ENCODE data around the gene ZWILCH. TPM values are rescaled to one million over a fixed set of nuclear protein-coding genes. Genes with fewer than 3 reads are reported as not detected.

The ZWILCH gene
- total RNA-seq, 2 donors from 2014 or later = 6.1 to 11.4 TPM

DNA sequence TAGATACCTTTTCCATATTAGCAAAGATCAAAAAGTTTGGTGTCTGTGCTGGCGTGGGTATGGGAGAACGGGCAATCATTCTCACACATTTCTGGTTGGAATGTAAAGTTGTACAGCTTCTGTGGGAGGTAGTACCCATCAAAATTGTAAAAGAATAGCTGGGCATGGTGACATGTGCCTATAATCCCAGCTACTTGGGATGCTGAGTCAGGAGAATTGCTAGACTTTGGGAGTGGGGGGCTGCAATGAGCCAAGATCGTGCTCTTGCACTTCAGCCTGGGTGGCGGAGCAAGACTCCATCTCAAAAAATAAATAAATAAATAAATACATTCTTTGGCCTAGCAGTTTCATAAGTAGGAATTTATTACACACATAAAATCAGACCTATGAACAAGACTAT, 37.8 kb downstream of the ZWILCH start:
- WGBS = 98% methylated on average over 4 of the region's 4 CpGs

DNA sequence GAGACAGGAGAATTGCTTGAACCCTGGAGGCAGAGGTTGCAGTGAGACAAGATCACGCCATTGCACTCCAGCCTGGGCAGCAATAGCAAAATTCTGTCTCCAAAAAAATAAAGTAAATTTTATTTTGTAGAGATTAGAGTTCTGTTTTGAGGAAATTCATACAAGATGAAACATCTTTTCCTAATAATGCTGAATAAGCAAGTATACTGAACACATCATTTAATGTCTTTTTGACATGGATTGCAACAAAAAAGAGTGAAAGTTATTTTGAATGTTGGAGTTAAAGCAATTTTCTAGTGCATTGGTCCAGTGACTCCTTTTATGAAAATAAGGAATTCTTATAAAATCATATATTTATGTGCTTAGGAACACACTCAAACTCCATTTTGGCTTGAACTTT, 40.1 kb downstream of the ZWILCH start:
- Histone ChIP-seq H3K4me3 (no peak overlapping the region), H3K27me3 (replicated peaks; ENCODE audit: insufficient read depth) (no peaks in the 10 kb centered on the region), H3K27ac (no peak overlapping the region), H3K9me3 (no peaks in the 10 kb centered on the region), H3K4me1 (replicated peaks) (no peaks in the 10 kb centered on the region), H3K36me3 (no peaks in the 10 kb centered on the region)
- 91% methylated on average over 1 of the region's 1 CpG for WGBS
- intact Hi-C loops (cut with DNase I) = no loop called here
- no peak for TF ChIP-seq POLR2AphosphoS5 (IDR thresholded peaks at IDR 0.05)
- TF ChIP-seq CTCF (IDR thresholded peaks at IDR 0.05) = no peak
- TF ChIP-seq POLR2A (IDR thresholded peaks at IDR 0.05) = no peak
- DNase-seq (ENCODE audit: low spot score) = no peak

More for the DNA sequence above, 37.8 kb downstream of the ZWILCH start:
- intact Hi-C loops (cut with DNase I) = no loop called here
- Histone ChIP-seq H3K27me3 (replicated peaks; ENCODE audit: insufficient read depth) (no peaks in the 10 kb centered on the region), H3K4me1 (replicated peaks) (no peaks in the 10 kb centered on the region), H3K9me3 (no peaks in the 10 kb centered on the region), H3K27ac (no peak overlapping the region), H3K4me3 (no peak overlapping the region), H3K36me3 (no peaks in the 10 kb centered on the region)
- no peak for DNase-seq (ENCODE audit: low spot score)
- TF ChIP-seq POLR2AphosphoS5 (IDR thresholded peaks at IDR 0.05) (no peak), CTCF (IDR thresholded peaks at IDR 0.05) (no peak), POLR2A (IDR thresholded peaks at IDR 0.05) (no peak)

DNA sequence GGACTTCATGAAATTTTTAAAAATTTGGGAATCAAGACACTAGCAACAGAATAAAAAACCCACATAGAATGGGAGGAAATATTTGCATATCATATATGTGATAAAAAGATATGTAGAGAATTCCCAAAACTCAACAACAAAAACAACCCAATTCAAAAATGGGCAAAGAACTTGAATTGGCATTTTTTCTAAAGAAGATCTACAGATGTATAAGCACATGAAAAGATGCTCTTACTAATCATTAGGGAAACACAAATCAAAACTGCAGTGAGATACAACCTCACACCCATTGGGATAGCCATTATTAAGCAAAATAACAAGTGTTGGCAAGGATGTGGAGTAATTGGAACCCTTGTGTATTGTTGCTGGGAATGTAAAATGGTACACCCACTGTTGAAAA, 50.6 kb downstream of the ZWILCH start:
- TF ChIP-seq POLR2AphosphoS5 (IDR thresholded peaks at IDR 0.05) (no peak), POLR2A (IDR thresholded peaks at IDR 0.05) (no peak), CTCF (IDR thresholded peaks at IDR 0.05) (no peak)
- DNase-seq (ENCODE audit: low spot score) = no peak
- intact Hi-C loops (cut with DNase I) = no loop called here
- no peaks in the 10 kb centered on the region for H3K27me3 ChIP-seq (replicated peaks; ENCODE audit: insufficient read depth)
- no peak overlapping the region for H3K4me3 ChIP-seq
- no peaks in the 10 kb centered on the region for H3K4me1 ChIP-seq (replicated peaks)
- no peaks in the 10 kb centered on the region for H3K36me3 ChIP-seq
- H3K9me3 ChIP-seq = no peaks in the 10 kb centered on the region
- H3K27ac ChIP-seq = no peak overlapping the region

- H3K27ac ChIP-seq = no peak overlapping the region
- H3K27me3 ChIP-seq (replicated peaks; ENCODE audit: insufficient read depth) = no peaks in the 10 kb centered on the region
- intact Hi-C loops (cut with DNase I) = no loop called here
- no peaks in the 10 kb centered on the region for H3K9me3 ChIP-seq
- H3K4me3 ChIP-seq = no peak overlapping the region
- no peaks in the 10 kb centered on the region for H3K4me1 ChIP-seq (replicated peaks)
- DNase-seq (ENCODE audit: low spot score) = no peak
- no peaks in the 10 kb centered on the region for H3K36me3 ChIP-seq
- WGBS = 97% methylated on average over 6 of the region's 6 CpGs
- TF ChIP-seq POLR2AphosphoS5 (IDR thresholded peaks at IDR 0.05) = no peak
These were observed 53.1 kb downstream of the ZWILCH start for GRCh38 chr15:66558271-66558670.

GRCh38 chr15:66560856-66561525, 55.9 kb downstream of the ZWILCH start:
- no peak for DNase-seq (ENCODE audit: low spot score)
- 90% methylated on average over 18 of the region's 18 CpGs for WGBS
- Histone ChIP-seq H3K4me3 (no peak overlapping the region), H3K36me3 (no peaks in the 10 kb centered on the region), H3K27me3 (replicated peaks; ENCODE audit: insufficient read depth) (no peaks in the 10 kb centered on the region), H3K4me1 (replicated peaks) (no peaks in the 10 kb centered on the region), H3K9me3 (no peaks in the 10 kb centered on the region), H3K27ac (no peak overlapping the region)
- intact Hi-C loops (cut with DNase I) = no loop called here
- no peak for TF ChIP-seq CTCF (IDR thresholded peaks at IDR 0.05)
- TF ChIP-seq POLR2AphosphoS5 (IDR thresholded peaks at IDR 0.05) = no peak
- no peak for TF ChIP-seq POLR2A (IDR thresholded peaks at IDR 0.05)

Data from prostate gland (tissue), 2 donors.